HG03571 (cell line): ENCODE data around the gene ADRA2A.

ENCODE experiments used
- ATAC-seq: cut with Tn5 transposase; IDR thresholded peaks from one replicate; pipeline ENCODE4 v1.9.1; 2021; ENCODE audit not compliant: unreplicated experiment

ADRA2A gene

DNA sequence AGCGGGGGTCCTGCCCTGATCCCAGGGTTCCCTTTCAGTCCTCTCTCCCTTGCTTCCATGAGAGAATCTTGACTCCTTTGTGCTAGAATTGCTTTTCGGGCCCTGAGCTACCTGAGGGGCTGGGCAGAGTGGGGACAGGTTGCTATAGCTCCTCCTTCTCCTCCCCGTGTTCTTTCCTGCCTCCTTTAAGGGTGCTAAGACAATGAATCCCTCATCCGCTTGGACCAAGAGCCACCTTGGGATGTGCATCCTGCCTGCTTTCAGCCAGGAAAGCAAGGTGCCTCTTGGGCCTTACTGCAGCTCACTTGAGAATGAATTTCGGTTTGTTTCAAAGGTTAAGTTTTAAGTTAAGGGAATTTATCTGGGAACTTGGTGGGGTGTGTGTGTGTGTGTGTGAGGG, 53.6 kb downstream of the ADRA2A start:
- no peak for ATAC-seq
